SH-SY5Y (cell line): ENCODE data around the gene PREPL.
A peak's percentile ranks its signal among the peaks of the same experiment; 100 is the strongest.

Experiments used
- GATA2 ChIP-seq: IDR thresholded peaks from 2 replicates; pipeline ENCODE4 v1.6.1; 2011; ENCODE audit warnings: mild to moderate bottlenecking, low read depth, low read length
- GATA3 ChIP-seq: IDR thresholded peaks from 2 replicates; pipeline ENCODE4 v1.6.1; 2011; ENCODE audit warnings: low read depth, mild to moderate bottlenecking, low read length, moderate library complexity

Gene PREPL

DNA sequence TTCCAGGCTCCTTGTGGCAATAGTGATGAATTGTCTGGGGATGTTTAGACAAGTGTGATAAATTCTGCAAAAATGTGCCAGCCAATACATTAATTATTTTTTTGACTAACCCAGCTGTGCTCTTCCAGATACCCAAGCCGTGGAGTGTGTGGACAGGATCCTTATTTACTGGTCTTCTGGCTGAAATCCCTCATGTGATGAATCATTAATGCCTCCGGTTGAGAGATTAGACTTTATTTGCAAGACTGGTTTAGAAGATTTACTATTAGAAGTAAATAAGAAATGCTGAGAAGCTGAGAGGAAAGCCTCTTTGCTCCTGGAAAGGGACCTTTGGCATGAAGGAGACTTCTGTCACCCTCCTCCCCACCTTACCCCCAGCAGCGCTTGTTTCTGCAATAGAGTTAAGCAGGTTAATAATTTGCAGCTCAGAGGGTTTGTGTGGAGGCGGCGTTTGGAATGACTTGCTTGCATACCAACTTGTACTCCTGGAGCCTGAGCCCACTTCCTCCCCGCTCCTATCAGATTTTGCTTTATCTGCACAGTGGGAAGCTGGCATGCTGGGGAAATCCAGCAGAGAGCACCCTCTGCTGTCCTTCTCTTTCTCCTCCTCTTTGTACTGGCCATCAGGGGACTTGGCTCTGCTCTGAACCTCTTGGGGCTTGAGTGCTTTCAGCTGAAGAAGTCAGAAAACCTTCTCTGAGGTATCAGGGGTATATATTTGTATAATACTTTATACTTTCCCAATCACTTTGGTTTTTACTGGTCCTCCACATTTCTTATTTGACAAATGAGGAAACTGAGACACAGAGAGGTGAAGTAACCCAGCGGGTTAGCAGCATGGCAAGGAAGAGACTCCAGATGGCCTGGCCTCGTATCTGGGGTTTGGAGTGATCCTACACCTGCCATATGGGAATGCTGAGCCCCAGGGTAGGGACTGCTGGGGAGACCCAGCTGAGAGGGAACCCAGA lies 69.7 kb downstream of the PREPL start:
- no peak for TF ChIP-seq GATA3
- TF ChIP-seq GATA2 = peak; percentile 69; the same call in 1 of the 2 replicates

DNA sequence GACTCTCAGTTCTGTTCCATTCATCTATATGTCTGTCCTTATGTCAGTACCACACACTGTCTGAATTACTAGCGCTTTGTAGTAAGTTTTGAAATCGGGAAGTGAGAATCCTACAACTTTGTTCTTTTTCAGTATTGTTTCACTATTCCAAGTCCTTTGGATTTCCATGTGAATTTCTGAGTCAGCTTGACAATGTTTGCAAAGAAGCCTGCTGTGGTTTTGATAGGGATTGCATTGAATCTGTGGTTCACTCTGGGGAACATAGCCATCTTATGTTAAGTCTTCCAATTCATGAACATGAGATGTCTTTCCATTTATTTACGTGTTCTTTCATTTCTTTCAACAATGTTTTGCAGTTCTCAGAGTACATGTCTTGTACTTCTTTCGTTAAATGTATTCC lies 71.0 kb downstream of the PREPL start:
- TF ChIP-seq GATA2 = no peak
- TF ChIP-seq GATA3 = no peak

DNA sequence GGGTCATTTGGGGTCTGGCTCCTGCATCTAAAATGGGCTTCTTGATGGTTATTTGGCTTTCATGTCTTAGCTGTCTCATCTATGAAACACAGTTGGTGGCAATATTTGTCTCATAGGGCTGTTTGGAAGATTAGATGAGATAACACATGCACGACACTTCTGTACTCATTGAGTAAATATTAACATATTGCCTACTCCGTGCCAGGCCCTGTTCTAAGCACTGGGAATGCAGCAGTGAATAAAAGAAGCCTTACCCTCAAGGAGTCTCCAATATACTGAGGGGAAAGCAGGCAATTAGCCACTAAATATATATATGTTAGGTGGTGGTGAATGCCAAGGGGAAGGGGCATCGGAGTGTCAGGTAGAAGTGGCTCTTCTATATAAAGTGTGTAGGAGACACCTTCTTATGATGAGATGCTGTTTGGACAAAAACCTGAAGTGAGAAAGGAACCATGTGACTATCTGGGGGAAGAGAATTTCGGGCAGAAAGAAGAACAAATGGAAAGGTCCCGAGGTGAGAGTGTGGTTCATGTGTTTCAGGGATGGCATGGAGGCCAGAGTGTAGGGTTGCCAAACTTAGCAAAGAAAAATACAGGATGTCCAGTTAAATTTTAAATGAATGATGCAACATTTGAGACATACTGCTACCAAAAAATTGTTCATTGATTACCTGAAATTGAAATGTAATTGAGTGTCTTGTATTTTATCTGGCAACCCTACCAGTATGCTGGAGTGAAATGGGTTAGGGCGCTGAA lies 74.2 kb downstream of the PREPL start:
- TF ChIP-seq GATA2 (no peak), GATA3 (no peak)

DNA sequence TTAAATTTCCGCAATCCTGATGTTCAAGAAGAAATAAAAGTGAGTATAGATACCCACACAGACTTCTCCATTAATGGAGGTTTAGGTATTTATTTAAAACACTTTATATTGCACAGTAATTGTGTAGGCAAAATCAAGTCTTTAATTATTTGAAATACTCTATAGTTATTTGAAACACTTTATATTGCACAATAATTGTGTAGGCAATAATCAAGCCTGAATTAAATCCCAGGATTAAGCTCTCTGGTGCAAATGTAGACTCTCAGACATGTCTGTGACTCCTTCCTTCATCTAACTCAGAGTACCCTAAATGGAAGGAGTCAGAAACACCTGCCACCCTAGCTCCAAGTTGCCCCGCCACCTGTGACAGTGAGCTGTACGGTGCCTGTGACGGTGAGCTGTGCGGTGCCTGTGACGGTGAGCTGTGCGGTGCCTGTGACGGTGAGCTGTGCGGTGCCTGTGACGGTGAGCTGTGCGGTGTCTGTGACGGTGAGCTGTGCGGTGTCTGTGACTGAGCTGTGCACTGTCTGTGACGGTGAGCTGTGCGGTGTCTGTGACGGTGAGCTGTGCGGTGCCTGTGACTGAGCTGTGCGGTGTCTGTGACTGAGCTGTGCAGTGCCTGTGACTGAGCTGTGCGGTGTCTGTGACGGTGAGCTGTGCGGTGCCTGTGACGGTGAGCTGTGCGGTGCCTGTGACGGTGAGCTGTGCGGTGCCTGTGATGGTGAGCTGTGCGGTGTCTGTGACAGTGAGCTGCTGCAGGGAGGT lies 75.0 kb downstream of the PREPL start:
- TF ChIP-seq GATA2 (no peak), GATA3 (no peak)

DNA sequence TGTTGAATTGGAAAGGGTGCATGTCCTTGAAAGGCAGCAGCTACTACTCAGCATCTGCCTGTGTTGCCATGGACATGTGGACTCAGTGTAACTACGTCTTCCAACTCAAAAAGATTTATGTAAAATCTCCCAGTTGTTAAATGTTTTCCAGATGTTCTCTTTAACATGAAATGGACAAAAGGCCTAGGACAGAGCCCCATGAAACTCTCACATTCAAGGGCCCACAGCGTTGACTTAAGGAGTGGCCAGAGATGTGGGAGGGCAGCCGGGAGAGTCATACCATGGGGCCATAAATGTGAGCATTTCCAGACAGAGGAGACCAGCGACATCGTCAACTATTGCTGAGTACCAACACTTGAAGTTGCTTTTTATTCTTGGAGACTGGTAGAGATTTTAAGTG lies 76.1 kb downstream of the PREPL start:
- TF ChIP-seq GATA2 (no peak), GATA3 (no peak)

DNA sequence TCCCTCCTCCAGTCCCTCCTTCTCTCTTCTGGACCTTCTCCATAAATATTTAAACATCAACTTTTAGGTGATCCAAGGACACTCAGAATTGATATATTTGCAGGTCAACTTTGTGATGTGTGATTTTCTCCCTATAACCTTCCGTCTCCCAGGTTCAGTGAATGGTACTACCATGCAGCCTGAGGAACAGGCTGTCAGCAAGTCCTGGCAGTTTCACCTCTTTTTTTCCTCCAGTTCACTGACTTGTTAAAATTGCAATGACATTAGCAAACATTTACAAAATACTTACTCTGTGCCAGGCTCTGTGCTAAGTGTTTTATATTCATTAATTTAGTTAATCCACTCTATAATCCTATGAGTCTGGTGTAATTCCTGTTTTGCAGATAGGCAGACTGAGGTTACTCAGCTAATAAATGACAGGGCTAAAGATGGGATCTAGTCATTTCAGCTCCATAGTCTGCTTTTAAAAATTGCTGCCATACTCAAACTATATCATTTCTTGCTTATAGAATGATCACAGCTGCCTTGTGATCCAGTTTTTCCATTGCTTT lies 78.1 kb downstream of the PREPL start:
- TF ChIP-seq GATA2 = no peak

DNA sequence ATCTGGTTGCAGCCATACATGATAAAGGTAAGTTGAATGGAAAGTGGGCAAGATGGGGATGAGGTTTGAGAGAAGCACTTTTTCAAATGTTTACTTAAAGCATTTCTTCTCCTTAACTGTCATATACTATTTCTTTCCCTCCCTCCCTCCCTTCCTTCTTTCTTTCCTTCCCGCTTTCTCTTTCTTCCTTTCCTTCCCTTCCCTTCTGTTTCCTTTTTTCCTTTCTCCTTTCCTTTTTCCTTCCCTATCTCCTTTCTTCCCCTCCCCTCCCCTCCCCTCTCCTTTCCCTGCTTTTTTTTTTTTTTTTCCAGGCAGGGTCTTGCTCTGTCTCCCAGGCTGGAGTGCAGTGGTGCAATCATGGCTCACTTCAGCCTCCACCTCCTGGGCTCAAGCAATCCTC lies 80.4 kb downstream of the PREPL start:
- TF ChIP-seq GATA2 (no peak), GATA3 (no peak)

DNA sequence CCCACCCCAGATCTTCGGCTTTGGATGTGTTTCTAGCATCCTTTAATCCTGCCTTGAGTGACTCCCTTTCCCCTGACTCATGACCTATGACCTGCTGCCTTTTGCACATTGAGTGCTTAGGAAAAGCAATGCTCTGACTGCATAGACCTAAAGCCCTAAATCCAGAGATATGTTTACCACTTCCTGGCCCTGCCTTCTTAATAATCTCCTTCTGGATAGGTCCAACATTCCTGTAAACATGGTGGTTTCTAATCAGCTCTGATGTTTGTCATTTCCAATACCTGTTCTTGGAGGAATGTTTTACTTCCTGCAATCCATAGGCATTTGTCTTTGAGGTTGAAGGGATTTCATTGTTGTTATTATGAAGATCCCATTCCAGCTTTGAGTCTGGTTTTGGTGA lies 83.8 kb downstream of the PREPL start:
- TF ChIP-seq GATA2 (no peak), GATA3 (no peak)

DNA sequence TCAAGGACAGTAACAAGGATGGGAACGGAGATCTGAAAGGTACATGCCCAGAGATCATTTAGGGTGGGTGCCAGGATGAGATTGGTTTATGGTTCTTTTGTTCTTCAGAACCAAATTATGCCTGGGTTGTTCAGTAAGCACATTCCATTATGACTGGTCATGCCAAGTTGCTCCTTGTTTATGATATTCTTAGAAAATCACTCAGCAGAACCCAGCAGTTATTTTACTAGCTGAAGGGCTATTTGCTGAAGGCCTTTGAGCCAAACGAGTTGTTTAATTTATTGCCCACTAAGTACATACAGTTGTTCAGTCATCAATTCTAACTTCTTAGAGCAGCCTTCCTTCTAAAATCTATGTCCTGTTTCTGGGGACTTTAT lies 85.4 kb downstream of the PREPL start:
- TF ChIP-seq GATA2 (no peak), GATA3 (no peak)

DNA sequence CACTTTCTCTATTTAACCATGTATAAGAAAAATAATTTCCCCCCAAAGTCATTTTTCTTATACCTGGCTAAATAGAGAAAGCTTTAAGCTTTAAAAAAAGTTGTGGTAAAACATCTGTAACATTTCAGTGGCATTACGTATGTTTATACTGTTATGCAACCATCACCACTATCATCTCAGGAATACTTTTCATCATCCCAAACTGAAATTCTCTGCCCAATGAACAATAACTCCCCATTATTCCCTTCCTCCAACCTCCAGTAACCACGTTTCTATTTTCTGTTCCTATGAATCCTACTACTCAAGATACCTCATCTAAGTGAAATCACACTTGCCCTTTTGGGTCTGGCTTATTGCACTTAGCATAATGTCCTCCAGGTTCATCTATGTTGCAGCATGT lies 87.7 kb downstream of the PREPL start:
- no peak for TF ChIP-seq GATA2
- no peak for TF ChIP-seq GATA3

DNA sequence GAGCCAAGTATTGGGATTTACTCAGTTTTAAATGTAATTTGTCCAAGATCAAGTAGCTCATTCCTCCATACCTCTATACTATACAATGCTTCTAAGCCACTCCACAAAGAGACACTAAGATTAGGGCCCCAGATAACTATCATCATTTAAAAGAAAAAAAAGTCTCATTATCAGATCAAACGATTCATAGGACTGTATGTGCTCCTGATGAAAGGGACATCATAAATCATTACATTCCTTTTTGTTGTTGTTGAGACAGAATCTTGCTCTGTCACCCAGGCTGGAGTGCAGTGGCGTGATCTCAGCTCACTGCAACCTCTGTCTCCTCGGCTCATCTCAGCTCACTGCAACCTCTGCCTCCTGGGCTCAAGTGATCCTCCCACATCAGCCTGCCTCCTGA lies 88.2 kb downstream of the PREPL start:
- TF ChIP-seq GATA2 = no peak
- TF ChIP-seq GATA3 = no peak

DNA sequence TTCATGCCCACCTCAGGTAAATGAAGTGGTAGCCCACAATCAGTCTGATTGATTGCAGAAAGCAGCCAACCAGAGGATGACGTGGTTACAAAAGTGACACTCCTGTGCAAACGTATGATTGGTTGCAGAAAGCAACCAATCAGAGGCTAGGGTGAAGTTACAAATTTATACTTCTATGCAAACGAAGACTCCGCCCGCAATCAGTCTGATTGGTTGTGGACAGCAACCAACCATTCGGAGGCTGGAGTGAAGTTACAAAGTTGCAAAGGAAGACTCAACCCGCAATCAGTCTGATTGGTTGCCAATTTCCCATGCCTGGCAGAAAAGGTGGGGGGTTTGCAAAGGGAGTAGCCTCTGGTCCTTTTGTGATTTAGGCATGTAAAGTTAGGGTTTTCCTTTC lies 90.0 kb downstream of the PREPL start:
- TF ChIP-seq GATA2 (no peak), GATA3 (no peak)

DNA sequence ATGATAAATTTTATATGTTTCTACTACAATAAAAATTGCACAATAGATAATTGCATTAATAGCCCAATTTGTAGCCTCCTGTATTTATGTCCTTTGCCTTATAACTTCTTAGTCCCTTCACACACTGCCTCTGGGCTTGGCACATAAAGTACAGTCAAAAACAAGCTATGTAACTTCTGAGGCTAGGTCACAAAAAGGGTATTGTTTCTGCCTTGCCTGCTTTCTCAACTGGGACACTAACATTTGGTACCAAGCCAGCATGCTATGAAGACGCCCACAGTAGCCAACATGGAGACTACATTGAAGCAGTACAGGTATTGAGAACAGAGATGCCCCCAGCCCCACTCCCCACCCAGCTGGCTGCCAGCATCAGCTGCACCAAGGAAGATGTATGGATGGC lies 91.5 kb downstream of the PREPL start:
- TF ChIP-seq GATA3 (no peak), GATA2 (no peak)

DNA sequence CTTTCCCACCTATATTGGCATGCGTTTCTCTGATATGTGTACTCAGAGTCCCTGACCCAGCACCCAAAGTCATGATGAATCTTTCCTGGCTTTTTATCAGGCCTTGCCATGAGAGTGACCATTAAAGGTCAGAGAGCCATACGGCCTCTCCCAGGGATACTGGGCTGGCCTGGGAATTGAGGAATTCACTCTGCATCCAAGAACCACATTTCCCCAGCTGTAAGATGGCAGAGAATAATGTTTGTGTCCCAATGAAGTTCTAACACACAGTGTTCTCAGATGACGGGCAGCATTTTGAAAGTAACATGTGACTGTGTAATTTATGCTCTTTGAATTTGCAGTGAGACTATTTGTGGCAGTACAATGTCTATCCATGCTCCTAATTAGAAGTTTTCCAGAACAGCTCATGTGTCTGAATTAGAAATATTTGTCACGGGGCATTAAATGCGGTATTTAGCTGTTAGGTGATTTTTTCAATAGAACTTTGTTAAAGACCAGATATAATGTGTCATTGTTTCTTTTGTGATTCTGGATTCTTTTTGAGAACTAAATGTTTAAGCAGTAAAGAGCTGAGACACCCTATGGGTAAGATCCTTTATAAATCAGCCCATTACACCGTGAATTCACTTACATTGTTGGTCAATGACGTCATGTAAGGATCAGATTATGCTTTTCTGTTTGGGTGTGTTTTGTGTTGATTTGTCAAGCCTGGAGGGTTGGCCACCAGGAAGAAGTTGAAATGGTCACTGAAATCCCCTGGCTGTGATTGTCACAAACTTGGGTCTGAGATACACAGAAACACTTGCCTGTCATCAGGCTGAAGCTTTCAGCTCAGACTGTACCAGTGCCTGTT lies 93.3 kb downstream of the PREPL start:
- TF ChIP-seq GATA2 (no peak), GATA3 (no peak)
